22Rv1 (cell line): ENCODE measurements around the gene ILRUN.

ENCODE experiments used
- ZFX ChIP-seq: fragments of 450-650 bp; IDR thresholded peaks from 2 replicates; pipeline ENCODE4 v1.6.1; 2017; ENCODE audit warnings: antibody characterized with exemption, borderline replicate concordance
- TF ChIP-seq, protein P1 (sequence below): fragments of 450-650 bp; IDR thresholded peaks from 2 replicates; pipeline ENCODE4 v1.5.1; 2017; ENCODE audit warnings: mild to moderate bottlenecking

DNA sequence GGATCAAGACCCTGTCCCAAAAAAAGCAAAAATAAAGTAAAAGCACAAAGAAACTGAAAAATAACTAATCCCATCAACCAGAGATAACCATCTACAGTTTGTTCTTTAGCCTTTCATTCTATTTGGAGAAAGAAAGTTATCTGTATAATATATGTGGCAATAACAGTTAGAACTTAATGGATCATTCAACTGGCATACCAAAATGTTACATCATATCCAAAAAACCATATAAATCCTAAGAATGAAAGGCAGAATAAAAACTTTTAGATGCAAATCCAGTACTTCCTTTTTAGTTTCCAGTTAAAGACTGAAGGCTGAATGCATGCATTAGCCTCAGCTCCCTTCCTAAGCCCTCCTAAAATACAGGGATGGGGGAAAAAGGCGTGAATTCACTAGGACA lies 25.2 kb downstream of the ILRUN start:
- TF ChIP-seq, protein P1, sequence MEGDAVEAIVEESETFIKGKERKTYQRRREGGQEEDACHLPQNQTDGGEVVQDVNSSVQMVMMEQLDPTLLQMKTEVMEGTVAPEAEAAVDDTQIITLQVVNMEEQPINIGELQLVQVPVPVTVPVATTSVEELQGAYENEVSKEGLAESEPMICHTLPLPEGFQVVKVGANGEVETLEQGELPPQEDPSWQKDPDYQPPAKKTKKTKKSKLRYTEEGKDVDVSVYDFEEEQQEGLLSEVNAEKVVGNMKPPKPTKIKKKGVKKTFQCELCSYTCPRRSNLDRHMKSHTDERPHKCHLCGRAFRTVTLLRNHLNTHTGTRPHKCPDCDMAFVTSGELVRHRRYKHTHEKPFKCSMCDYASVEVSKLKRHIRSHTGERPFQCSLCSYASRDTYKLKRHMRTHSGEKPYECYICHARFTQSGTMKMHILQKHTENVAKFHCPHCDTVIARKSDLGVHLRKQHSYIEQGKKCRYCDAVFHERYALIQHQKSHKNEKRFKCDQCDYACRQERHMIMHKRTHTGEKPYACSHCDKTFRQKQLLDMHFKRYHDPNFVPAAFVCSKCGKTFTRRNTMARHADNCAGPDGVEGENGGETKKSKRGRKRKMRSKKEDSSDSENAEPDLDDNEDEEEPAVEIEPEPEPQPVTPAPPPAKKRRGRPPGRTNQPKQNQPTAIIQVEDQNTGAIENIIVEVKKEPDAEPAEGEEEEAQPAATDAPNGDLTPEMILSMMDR = no peak
- TF ChIP-seq ZFX = no peak
